Sigmoid colon (tissue), 7 donors: Measurements from ENCODE around the gene CRYGA. TPM values are rescaled to one million over a fixed set of nuclear protein-coding genes. Genes with fewer than 3 reads are reported as not detected.

Experiments used
- DNase-seq: peaks from one replicate; pipeline ENCODE4 v3.0.0-alpha.2; 2019
- H3K27ac ChIP-seq, 4 donors: fragments of 200-600 bp; sonication (generic); one replicate each; pipeline ENCODE4 v1.5.1; 2016 to 2019; ENCODE audit warnings: mild to moderate bottlenecking in 1 of 4
- H3K27me3 ChIP-seq, 3 donors: fragments of 200-600 bp; sonication (generic); one replicate each; pipeline ENCODE4 v1.5.1; 2019; ENCODE audit warnings: mild to moderate bottlenecking in 1 of 3
- H3K36me3 ChIP-seq, 4 donors: fragments of 200-600 bp; sonication (generic); one replicate each; pipeline ENCODE4 v1.5.1; 2016 to 2019
- H3K4me1 ChIP-seq, 4 donors: fragments of 200-600 bp; sonication (generic); one replicate each; pipeline ENCODE4 v1.5.1; 2017 to 2019
- H3K4me3 ChIP-seq, 4 donors: fragments of 200-600 bp; sonication (generic); one replicate each; pipeline ENCODE4 v1.5.1; 2017 to 2019; ENCODE audit warnings: mild to moderate bottlenecking in 2 of 4, moderate library complexity in 1 of 4
- H3K9me3 ChIP-seq, 4 donors: fragments of 200-600 bp in 3 of 4; sonication (generic) in 3 of 4; one replicate each; pipeline versions ENCODE4 v1.5.1 to v1.6.1; 2013 to 2019
- CTCF ChIP-seq, 4 experiments: fragments of 450-650 bp in 3 of 4; fragments of 200-600 bp in 1 of 4; IDR thresholded peaks; one replicate each; pipeline ENCODE4 v1.5.1; 2016 to 2019; ENCODE audit warnings: antibody characterized with exemption in 4 of 4, mild to moderate bottlenecking in 3 of 4, moderate library complexity in 2 of 4
- EP300 ChIP-seq, 4 donors: sonication (generic); formaldehyde crosslinking; IDR thresholded peaks; one replicate each; pipeline ENCODE4 v1.6.1; 2017; ENCODE audit warnings: antibody characterized with exemption in 4 of 4
- POLR2A ChIP-seq, 2 donors: fragments of 450-650 bp; IDR thresholded peaks; one replicate each; pipeline ENCODE4 v1.6.1; 2016; ENCODE audit warnings: antibody characterized with exemption in 2 of 2, mild to moderate bottlenecking in 2 of 2, moderate library complexity in 2 of 2
- POLR2AphosphoS5 ChIP-seq, 4 donors: sonication (generic); formaldehyde crosslinking; IDR thresholded peaks; one replicate each; pipeline ENCODE4 v1.6.1; 2017; ENCODE audit warnings: antibody characterized with exemption in 4 of 4
- WGBS, 2 donors: extraction: QIAGEN DNeasy Blood & Tissue Kit; methylation state at CpG; one replicate each; pipeline ENCODE4 v1.1.7; 2013; 5-methylcytosine and 5-hydroxymethylcytosine counted together
- intact Hi-C: fragments of 100-400 bp; cut with DNase I; formaldehyde crosslinking; loops from one replicate; pipeline ENCODE4 v1.15.1; 2023
- polyA plus RNA-seq, 3 donors: library from polyadenylated mRNA; stranded (reverse); fragments of 200-250 nt; gene quantifications; one replicate each; pipeline ENCODE4 v1.2.3, GENCODE V29; 2013
- total RNA-seq, 4 donors: library from RNA; depleted of rRNA; stranded (reverse); fragments of >200 nt; gene quantifications; one replicate each; pipeline ENCODE4 v1.1.0, GENCODE V29; 2016
- donor health status: healthy with polysubstance abuse.
- donor health status: Bipolar disorder and iron deficiency.
- donor health status: healthy.

Gene CRYGA
- total and polyA plus RNA-seq, 7 donors, result not detected

- Histone ChIP-seq H3K27me3 (no peaks in the 10 kb centered on the region), H3K9me3 (no peaks in the 10 kb centered on the region), H3K27ac (no peak overlapping the region), H3K4me3 (no peak overlapping the region), H3K4me1 (no peaks in the 10 kb centered on the region), H3K36me3 (no peaks in the 10 kb centered on the region)
- intact Hi-C loops, result no loop called here
- no peak for DNase-seq
- 93 to 94% methylated on average over 2 of the region's 2 CpGs for WGBS, 2 donors
- TF ChIP-seq EP300 (IDR thresholded peaks at IDR 0.05) (no peak), CTCF (IDR thresholded peaks at IDR 0.05) (no peak), POLR2A (IDR thresholded peaks at IDR 0.05) (no peak), POLR2AphosphoS5 (IDR thresholded peaks at IDR 0.05) (no peak)
Observed at GRCh38 chr2:208136716-208137094, 26.7 kb downstream of the CRYGA start.

- Histone ChIP-seq H3K27me3 (no peaks in the 10 kb centered on the region), H3K9me3 (no peaks in the 10 kb centered on the region), H3K4me3 (no peak overlapping the region), H3K4me1 (no peaks in the 10 kb centered on the region), H3K27ac (no peak overlapping the region), H3K36me3 (no peaks in the 10 kb centered on the region)
- intact Hi-C loops, result no loop called here
- WGBS, 2 donors, result 62 to 82% methylated on average over 11 of the region's 11 CpGs
- no peak for TF ChIP-seq POLR2A (IDR thresholded peaks at IDR 0.05)
- no peak for TF ChIP-seq EP300 (IDR thresholded peaks at IDR 0.05)
- TF ChIP-seq POLR2AphosphoS5 (IDR thresholded peaks at IDR 0.05), result no peak
- no peak for DNase-seq
Observed at GRCh38 chr2:208135794-208136715, 27.3 kb downstream of the CRYGA start.

GRCh38 chr2:208134928-208135586, 28.3 kb downstream of the CRYGA start:
- H3K27ac ChIP-seq, result no peak overlapping the region
- WGBS, 2 donors, result 36 to 49% methylated on average over 8 of the region's 8 CpGs

GRCh38 chr2:208130712-208131110, 32.7 kb downstream of the CRYGA start:
- WGBS, 2 donors, result 51 to 74% methylated on average over 6 of the region's 6 CpGs

More at GRCh38 chr2:208134928-208135586, 28.3 kb downstream of the CRYGA start:
- Histone ChIP-seq H3K4me3 (no peak overlapping the region), H3K36me3 (no peaks in the 10 kb centered on the region), H3K9me3 (no peaks in the 10 kb centered on the region), H3K4me1 (no peaks in the 10 kb centered on the region), H3K27me3 (no peaks in the 10 kb centered on the region)
- no peak for DNase-seq
- TF ChIP-seq EP300 (IDR thresholded peaks at IDR 0.05) (no peak), POLR2AphosphoS5 (IDR thresholded peaks at IDR 0.05) (no peak)
- intact Hi-C loops, result no loop called here

More at GRCh38 chr2:208130712-208131110, 32.7 kb downstream of the CRYGA start:
- intact Hi-C loops, result no loop called here
- no peak overlapping the region for H3K27ac ChIP-seq
- H3K27me3 ChIP-seq, result no peaks in the 10 kb centered on the region
- H3K4me1 ChIP-seq, result no peaks in the 10 kb centered on the region
- H3K36me3 ChIP-seq, result no peaks in the 10 kb centered on the region
- H3K9me3 ChIP-seq, result no peaks in the 10 kb centered on the region
- TF ChIP-seq POLR2A (IDR thresholded peaks at IDR 0.05) (no peak), EP300 (IDR thresholded peaks at IDR 0.05) (no peak), POLR2AphosphoS5 (IDR thresholded peaks at IDR 0.05) (no peak), CTCF (IDR thresholded peaks at IDR 0.05) (no peak)
- H3K4me3 ChIP-seq, result no peak overlapping the region
- DNase-seq, result no peak
